HL-60 (cell line): ENCODE results near the gene ZBED4.

Experiments used
- GABPA ChIP-seq: IDR thresholded peaks from 2 replicates; pipeline ENCODE4 v1.6.1; 2012; ENCODE audit warnings: low read depth
- POLR2AphosphoS5 ChIP-seq: IDR thresholded peaks from 2 replicates; pipeline ENCODE4 v1.6.1; 2012; ENCODE audit warnings: low read depth
- SPI1 ChIP-seq: IDR thresholded peaks from 2 replicates; pipeline ENCODE4 v1.6.1; 2012; ENCODE audit warnings: low read depth, mild to moderate bottlenecking, borderline replicate concordance
- TF ChIP-seq, protein P1 (sequence below): IDR thresholded peaks from one replicate; pipeline ENCODE4 v1.5.1; 2011; ENCODE audit warnings: low read length, control low read depth, inconsistent platforms; ENCODE audit not compliant: insufficient read depth
- TF ChIP-seq, protein P2 (sequence below): IDR thresholded peaks from 2 replicates; pipeline ENCODE4 v1.6.1; 2012; ENCODE audit warnings: low read depth; ENCODE audit not compliant: insufficient replicate concordance

DNA sequence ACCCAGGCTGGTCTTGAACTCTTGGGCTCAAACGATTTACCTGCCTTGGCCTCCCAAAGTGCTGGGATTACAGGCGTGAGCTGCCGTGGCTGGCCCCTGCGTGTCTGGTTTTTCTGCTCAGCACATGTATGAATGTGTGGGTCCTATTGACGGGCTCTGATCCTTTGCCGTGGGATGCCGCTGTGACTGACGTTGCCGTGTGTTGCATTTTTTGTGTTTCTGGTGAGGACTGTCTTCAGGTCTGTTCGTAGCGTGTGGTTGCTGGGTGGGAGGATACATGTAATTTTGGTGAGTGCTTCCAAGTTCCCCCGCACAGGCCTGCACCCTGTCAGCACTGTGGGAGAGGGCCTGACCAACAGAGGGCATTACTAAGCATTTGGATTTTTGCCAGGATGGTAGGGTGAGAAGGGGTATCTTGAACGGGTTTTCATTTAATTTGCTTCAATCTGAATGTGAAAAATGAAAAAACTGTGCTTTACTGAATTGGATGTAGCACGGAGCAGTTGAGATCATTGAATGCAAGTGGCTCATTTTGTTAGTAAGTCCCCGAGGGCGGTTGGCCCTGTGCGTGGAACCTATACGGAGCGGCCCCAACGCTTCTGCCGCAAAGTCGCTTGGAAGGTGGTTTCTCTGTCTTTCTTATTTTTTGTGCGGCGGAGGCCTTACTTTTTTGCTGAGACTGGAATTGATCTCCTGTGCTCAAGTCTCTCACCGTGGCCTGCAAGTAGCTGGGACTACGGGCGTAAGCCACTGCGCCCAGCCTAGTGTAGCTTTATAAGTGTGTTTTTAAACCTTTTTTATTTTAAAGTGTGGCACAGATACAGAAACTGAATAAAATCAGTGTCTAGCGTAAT is 8.2 kb downstream of the ZBED4 start:
- TF ChIP-seq, protein P1, sequence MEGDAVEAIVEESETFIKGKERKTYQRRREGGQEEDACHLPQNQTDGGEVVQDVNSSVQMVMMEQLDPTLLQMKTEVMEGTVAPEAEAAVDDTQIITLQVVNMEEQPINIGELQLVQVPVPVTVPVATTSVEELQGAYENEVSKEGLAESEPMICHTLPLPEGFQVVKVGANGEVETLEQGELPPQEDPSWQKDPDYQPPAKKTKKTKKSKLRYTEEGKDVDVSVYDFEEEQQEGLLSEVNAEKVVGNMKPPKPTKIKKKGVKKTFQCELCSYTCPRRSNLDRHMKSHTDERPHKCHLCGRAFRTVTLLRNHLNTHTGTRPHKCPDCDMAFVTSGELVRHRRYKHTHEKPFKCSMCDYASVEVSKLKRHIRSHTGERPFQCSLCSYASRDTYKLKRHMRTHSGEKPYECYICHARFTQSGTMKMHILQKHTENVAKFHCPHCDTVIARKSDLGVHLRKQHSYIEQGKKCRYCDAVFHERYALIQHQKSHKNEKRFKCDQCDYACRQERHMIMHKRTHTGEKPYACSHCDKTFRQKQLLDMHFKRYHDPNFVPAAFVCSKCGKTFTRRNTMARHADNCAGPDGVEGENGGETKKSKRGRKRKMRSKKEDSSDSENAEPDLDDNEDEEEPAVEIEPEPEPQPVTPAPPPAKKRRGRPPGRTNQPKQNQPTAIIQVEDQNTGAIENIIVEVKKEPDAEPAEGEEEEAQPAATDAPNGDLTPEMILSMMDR, result no peak
- TF ChIP-seq POLR2AphosphoS5 (peak; percentile 76), GABPA (no peak), SPI1 (no peak)
- TF ChIP-seq, protein P2, sequence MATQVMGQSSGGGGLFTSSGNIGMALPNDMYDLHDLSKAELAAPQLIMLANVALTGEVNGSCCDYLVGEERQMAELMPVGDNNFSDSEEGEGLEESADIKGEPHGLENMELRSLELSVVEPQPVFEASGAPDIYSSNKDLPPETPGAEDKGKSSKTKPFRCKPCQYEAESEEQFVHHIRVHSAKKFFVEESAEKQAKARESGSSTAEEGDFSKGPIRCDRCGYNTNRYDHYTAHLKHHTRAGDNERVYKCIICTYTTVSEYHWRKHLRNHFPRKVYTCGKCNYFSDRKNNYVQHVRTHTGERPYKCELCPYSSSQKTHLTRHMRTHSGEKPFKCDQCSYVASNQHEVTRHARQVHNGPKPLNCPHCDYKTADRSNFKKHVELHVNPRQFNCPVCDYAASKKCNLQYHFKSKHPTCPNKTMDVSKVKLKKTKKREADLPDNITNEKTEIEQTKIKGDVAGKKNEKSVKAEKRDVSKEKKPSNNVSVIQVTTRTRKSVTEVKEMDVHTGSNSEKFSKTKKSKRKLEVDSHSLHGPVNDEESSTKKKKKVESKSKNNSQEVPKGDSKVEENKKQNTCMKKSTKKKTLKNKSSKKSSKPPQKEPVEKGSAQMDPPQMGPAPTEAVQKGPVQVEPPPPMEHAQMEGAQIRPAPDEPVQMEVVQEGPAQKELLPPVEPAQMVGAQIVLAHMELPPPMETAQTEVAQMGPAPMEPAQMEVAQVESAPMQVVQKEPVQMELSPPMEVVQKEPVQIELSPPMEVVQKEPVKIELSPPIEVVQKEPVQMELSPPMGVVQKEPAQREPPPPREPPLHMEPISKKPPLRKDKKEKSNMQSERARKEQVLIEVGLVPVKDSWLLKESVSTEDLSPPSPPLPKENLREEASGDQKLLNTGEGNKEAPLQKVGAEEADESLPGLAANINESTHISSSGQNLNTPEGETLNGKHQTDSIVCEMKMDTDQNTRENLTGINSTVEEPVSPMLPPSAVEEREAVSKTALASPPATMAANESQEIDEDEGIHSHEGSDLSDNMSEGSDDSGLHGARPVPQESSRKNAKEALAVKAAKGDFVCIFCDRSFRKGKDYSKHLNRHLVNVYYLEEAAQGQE, result no peak
